CD4-positive, alpha-beta T cell treated with Interleukin-17A for 1 hour (primary cell): ENCODE measurements around the gene RGMA.

Experiments used
- DNase-seq: peaks from one replicate; pipeline ENCODE4 v3.0.0-alpha.2; 2020

Gene RGMA

GRCh38 chr15:93088981-93089726, at the start of gene RGMA:
Gene RGMA, minus strand, starts transcription at chr15:93089211. Its CDS starts 279 bp downstream, at chr15:93088932.
- no peak for DNase-seq

- no peak for DNase-seq
These were observed 47.6 kb upstream of the RGMA start for GRCh38 chr15:93136606-93137005.

DNA sequence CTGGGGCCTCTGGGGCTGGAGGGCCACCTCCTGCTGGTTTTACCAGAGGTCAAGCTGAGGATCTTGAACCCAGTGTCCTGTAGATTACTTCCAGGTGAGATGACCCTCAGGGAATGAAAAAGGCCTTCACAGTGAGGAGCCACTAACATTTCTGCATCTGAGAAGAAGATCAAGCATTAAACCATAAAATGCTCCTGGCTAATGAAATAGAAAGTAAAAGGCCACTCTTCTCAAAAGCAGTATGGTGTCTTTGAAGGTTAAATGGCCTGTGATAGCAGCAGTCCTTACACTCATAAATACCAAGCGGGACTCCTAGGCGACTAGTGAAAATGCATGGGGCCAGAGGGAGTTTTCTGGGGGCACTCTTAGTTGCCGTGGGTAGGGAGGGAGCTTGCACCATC, 47.0 kb upstream of the RGMA start:
- no peak for DNase-seq

DNA sequence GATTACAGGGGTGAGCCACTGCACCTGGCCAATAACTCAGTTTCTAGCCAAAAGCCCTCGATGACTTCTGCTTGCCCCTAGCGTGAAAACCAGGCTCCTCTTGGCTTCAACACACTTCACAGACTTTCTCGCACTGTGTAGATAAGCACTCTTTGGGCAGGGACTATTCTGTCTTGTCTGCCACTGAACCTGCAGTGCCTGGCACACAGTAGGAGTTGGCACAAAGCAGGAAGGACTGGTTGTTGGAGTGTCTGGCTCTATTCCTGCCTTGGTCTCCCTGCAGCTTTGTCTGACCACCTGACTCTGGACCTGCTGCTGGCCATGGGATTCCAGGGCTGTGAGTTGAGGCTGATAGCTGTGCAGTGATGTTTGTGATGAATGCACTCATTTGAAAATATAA, 46.4 kb upstream of the RGMA start:
- DNase-seq, result no peak

DNA sequence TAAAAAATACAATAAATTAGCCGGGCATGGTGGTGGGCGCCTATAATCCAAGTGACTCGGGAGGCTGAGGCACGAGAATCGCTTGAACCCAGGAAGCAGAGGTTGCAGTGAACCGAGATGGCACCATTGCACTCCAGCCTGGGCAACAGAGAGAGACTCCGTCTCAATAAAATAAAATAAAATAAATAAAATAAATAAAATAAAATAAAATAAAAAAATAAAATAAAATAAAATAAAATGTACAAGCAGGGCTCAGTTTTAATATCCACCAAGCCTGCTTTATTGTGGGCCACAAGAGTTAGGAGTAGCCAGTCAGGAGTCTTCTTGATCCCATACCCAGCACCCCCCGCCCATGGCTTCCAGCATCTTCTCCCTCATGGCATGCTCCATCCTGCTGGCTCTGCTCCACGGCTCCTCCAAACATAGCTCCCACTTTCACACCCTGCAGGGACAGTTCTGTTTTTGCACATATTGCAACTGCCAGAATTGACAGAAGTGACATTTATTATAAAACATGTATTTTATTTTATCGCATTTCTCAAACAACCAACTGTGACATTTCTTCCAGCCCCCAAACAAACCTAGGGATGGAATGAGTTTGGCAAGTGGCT, 42.6 kb upstream of the RGMA start:
- no peak for DNase-seq

- no peak for DNase-seq
These were observed 40.9 kb upstream of the RGMA start for GRCh38 chr15:93129702-93130488.

- DNase-seq, result no peak
These were observed 38.3 kb upstream of the RGMA start for GRCh38 chr15:93127286-93127685.

GRCh38 chr15:93126599-93126998, 37.6 kb upstream of the RGMA start:
- no peak for DNase-seq

- no peak for DNase-seq
These were observed 37.1 kb upstream of the RGMA start for GRCh38 chr15:93126148-93126547.

DNA sequence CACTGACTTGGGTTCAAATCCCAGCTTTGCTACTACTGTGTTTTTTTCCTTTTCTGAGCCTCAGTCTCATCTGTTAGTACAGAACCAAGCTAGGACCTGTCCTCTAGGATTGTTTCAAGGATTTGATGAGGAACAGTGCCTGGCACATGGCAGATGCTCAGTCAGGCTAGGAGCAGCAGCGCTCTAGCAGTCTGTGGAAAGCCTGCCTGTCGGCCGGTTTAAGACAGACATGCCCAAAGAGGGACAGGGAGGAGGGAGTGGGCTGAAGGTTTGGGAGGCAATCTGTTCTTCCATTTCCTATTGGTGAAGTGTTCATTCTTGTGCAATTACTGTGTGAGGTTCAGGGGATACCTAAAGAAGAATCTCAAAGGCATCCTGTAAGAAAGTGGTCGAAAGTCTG, 35.1 kb upstream of the RGMA start:
- DNase-seq, result no peak

DNA sequence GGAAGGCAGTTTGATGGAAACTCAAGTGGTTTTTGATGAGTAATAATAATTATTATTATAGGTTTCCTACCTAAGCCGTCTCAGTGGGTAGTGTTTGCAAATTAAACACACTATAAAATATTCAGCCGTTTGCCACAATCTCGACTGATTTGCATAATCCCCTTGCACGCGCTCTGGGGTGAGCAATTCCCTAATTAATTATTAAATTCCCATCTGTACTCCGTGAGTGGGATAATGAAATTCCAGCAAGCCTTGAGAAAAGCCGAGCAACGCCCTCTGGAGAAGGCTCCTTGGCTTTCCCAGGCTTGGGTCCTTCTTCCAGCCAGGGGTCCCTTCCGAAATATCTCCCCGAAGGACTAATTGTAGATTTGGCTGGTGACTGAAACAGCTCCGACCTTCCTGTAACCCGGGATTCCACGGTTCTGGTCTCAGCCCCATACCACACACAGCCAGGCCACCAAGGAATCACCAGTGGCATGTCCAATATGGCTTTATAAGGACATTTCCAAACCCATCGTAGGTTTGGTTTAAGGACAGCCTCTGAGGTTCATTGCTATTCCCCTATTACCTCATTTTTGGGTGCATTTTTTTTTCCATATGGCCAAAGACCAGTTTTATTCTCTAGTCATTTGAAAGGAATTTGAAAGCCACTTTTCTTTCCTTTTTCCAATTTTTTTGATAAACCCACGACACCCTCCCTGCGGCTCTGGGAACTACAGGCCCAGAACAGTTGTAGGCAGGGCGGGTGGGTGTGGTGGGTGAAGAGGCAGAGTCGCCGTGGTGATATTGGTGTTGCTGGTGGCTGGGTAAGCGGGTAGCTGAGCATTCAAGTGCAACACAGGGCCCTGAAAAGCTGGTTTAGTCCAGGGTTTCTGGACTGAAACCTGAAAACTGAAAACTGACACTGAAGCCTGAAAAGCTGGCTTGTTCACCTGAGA, 33.2 kb upstream of the RGMA start:
- DNase-seq, result no peak

DNA sequence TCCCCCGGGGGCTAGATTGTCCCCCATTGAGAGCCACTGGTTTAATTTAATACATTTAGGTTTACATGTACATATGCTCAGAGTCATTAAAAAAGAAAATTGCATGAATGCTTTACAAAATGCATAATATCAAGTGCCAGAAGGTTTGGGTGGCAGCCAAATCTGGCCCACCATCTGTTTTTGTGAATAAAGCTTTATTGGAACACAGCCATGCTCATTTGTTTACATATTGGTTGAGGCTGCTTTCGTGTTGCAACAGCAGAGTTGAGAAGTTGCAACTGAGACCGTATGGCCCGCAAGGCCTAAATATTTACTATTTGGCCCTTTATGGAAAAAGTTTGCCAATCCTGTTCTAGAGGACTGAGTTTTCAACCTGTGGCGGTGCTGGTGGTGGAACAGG, 32.1 kb upstream of the RGMA start:
- DNase-seq, result no peak

GRCh38 chr15:93118904-93119303, 29.9 kb upstream of the RGMA start:
- DNase-seq, result no peak

DNA sequence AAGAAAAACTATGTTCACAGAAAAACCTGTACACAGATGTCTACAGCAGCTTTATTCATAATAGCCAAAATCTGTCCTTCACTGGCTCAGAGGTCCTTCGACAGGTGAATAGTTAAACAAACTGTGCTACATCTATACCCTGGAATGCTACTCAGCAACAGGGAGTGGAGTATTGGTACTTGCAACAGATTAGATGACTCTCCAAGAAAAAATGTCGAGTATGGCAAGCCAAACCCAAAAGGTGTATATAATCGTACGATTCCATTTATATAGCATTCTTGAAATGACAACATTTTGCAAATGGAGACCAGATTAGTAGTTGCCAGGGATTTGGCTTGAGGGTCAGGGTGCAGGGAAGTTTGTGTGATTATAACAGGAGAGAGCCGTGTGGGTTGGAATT, 22.4 kb upstream of the RGMA start:
- no peak for DNase-seq

DNA sequence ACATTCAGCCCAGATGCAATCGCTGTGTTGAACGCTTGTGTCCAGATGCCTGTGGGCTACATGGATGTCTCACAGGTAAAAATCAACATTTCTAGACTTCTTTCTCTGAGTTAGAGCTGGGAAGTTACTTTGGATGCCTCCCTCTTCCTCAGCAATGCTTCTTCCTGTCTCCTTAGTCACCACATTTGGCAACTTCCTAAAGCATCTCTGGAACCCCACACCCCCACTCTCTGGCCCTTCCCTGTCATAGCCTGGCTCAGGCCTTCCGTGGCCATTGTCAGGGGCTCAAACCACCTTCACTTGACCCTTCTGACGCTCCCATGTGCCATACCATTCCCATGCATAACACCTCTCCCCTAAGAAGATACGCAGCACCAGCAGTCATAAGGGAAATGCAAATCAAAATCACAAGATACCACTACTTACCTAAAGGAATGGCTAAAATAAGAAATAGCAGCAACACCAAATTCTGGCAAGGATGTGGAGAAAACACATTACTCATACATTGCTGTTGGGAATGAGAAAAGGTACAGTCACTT, 21.6 kb upstream of the RGMA start:
- no peak for DNase-seq

DNA sequence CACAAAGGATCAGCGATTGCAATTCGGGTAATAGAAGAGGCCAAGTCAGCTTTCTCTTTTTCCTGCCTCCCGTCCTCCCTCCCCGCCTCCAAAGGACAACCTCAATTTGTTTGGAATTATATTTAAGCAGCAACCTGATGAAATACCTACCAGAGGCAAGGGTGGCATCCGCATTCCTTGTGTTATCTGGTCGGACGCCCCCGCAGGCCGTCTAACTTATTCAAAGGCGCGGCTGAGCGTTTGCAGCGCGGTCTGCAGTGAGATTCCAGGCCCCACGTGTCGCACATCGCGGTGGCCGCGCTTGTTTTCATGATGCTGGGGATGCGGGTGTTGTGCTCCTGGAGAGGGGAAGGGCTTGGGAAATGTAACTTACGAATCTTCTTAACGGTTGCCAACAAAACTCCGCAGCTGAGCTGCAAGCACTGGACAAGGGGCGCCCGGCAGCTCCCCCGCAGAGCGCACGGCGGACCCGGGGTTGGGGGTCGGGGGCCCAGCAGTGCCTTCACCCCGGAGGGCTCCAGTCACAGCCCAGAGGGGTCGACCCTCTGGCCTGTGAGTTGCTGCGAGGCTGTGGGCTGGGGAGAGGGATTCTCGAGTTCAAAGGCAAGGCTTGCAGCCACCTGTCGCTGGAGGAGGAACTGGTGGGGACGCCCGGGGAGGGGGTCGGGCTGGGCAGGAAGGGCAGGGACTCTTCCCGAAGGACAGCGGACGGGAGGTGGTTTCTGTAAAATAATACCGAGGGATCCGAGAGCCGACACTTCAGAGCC, 20.5 kb upstream of the RGMA start:
- DNase-seq, result no peak

GRCh38 chr15:93107646-93108045, 18.6 kb upstream of the RGMA start:
- no peak for DNase-seq

GRCh38 chr15:93105485-93105884, 16.5 kb upstream of the RGMA start:
- DNase-seq, result no peak

DNA sequence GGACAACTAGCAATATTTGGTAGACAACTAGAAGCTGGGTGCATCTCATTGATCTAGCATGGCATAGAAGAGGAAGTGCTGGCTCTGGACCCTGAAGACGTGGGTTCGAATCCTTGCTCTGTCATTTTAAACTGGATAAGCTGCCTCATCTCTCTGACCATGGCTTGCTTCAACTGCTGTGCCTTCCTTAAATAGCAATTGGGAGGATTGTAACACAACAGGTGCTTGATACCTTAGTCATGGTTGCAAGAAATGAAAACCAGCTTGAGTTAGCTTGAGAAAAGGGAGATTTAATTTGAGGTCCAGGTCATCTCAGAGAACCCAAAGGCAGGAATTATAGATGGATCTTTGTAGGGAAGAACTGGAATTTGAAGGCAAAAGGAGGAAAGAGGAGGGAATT, 14.8 kb upstream of the RGMA start:
- no peak for DNase-seq

DNA sequence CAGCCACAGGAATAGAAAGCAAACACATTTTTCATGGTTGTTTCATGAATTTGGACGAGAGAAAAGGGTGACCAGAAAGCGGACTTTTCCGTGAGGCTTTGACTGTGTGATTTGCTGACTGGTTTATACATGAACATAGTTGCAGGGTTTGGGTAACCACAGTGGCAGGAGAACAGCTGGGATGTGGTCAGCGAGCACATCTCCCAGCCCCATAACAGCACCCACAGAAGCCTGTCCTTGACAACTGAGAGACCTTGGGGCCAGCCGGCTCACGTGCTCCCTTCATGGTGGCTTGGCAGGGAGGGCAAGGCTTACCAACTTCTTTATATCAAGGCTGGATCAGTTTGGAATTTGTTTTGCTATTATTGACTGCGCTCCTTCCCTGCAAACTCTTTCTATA, 13.2 kb upstream of the RGMA start:
- no peak for DNase-seq

DNA sequence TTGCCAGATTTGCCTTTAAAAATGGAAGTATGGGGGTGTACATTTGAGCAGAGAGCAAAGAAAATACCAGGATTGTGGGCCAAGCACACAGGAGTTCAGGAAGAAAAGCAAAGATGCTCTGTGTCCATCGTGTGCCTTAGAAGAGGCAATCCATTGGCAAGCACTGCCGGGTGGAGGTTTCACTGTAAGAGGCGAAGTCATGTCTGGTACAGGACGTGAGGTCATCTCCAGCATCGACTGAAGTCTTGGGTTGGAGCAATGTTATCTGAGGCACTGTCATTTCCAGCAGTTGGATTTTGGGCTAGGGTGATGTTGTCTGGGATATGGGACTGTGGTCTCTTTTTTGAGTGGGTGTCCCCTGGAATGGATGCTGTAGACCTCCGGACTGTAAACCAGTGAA, 4.8 kb upstream of the RGMA start:
- DNase-seq, result no peak

- DNase-seq, result no peak
These were observed 2.5 kb upstream of the RGMA start for GRCh38 chr15:93091465-93091864.
